ENCODE measurements around the gene NDUFB10.
"Not testable (repeated sequence)": the region's sequence is repeated elsewhere in the genome, so short reads cannot be mapped to it uniquely, and the experiment has no call there.

NDUFB10 gene

DNA sequence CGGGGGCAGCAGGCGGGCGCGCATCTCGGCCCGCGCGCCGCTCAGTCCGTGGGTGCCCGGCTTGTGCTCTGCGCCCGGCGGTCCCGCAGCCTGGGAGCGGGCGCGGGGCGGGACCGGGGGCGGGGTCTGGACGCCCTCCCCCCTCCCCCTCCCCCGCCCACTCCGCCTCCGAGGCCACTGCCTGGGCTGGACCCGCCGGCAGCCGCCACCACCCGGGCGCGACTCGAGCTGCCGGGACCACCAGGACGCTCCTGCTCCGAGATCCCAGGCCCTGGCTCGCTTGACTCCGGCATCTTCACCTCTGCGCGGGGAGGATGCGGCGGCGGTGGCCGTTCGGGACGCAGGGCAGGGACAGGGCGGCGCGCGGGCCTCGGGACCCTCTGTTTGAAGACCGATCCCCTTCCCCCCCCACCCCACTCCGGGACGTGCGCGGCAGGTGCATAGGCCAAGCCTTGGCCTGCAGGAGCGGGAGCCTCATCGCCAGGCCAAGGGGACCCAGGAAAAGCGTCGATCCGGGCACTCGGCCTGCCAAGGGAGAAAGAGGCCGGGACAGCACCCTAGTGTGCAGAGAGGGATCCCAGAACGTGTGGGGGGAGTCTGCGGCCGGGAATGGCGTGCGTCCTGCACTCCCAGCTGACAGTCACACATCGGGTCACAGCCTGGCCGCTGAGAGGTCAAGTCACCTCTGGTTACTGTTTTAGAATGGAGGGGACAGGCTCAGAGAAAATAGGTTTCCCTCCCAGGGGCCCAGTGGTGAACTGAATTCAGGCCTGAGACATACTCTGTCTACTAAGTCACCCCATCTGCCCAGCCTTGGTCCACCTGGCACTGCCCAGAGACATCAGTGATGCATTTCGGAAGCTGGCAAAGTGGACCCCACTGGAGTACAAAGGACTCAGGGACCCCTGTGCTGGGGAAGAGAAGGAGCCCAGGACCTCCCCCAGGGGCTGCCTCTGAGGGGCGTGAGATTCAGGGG, 40.7 kb upstream of the NDUFB10 start, which contains the start of gene HS3ST6:
HS3ST6 (minus strand) TSS at position 65 of the 976 bp plus-strand sequence. CDS start 92 bp downstream, outside the sequence.
- Histone ChIP-seq H2BK120ac (ENCODE audit: low read depth, low read length) (no peak within 1 kb of the TSS), H2BK5ac (ENCODE audit: low read depth, low read length, poor library complexity, severe bottlenecking) (no peak within 1 kb of the TSS), H4K91ac (ENCODE audit: low read length) (no peak within 1 kb of the TSS), H3K4me3 (ENCODE audit: insufficient read depth in 1 of 2, low read depth in 1 of 2, low read length in 2 of 2) (no peak within 1 kb of the TSS), H3K27me3 (ENCODE audit: control insufficient read depth in 1 of 2, insufficient read depth in 1 of 2, low read length in 2 of 2) (peaks cover 90 to 93% of the 10 kb centered on the region in 2 experiments), H3K9ac (ENCODE audit: low read length) (no peak within 1 kb of the TSS), H4K8ac (ENCODE audit: low read length) (no peak within 1 kb of the TSS), H3K79me1 (replicated peaks; ENCODE audit: low read length, poor library complexity, severe bottlenecking) (no peaks in the 10 kb centered on the region), H3K36me3 (ENCODE audit: control insufficient read depth in 1 of 2, insufficient read depth in 2 of 2, low read depth in 1 of 2, low read length in 2 of 2) (no peaks in the 10 kb centered on the region), H3K14ac (ENCODE audit: low read length in 2 of 2) (no peak within 1 kb of the TSS), H2AFZ (ENCODE audit: low read depth, low read length) (no peak within 1 kb of the TSS), H2BK15ac (ENCODE audit: low read depth, poor library complexity, severe bottlenecking) (no peak within 1 kb of the TSS), H3K4me2 (ENCODE audit: low read length, poor library complexity, severe bottlenecking) (no peak within 1 kb of the TSS), H3K23ac (ENCODE audit: low read length in 2 of 2) (no peak within 1 kb of the TSS), H3K9me3 (ENCODE audit: control insufficient read depth, low read length) (no peaks in the 10 kb centered on the region), H3K27ac (ENCODE audit: low read length, poor library complexity, severe bottlenecking) (no peak within 1 kb of the TSS), H2BK12ac (ENCODE audit: low read length in 2 of 2) (no peak within 1 kb of the TSS), H2AK5ac (ENCODE audit: low read length, severe bottlenecking) (no peak within 1 kb of the TSS), H3K4me1 (ENCODE audit: control insufficient read depth, insufficient read depth, low read depth, low read length) (peaks cover 12% of the 10 kb centered on the region), H3K4ac (ENCODE audit: low read depth in 1 of 2, low read length in 2 of 2) (no peak within 1 kb of the TSS), H3K18ac (ENCODE audit: low read depth in 1 of 2, low read length in 2 of 2) (no peak within 1 kb of the TSS)
- no peak for DNase-seq
- 12% methylated on average over 33 of the region's 71 CpGs for WGBS

GRCh38 chr16:1919327-1919998, 39.9 kb upstream of the NDUFB10 start:
- Histone ChIP-seq H3K4me3 (ENCODE audit: insufficient read depth in 1 of 2, low read depth in 1 of 2, low read length in 2 of 2) (no peak overlapping the region), H3K14ac (ENCODE audit: low read length in 2 of 2) (no peak overlapping the region), H3K36me3 (ENCODE audit: control insufficient read depth in 1 of 2, insufficient read depth in 2 of 2, low read depth in 1 of 2, low read length in 2 of 2) (no peaks in the 10 kb centered on the region), H4K8ac (ENCODE audit: low read length) (no peak overlapping the region), H3K4me2 (ENCODE audit: low read length, poor library complexity, severe bottlenecking) (no peak overlapping the region), H3K79me1 (replicated peaks; ENCODE audit: low read length, poor library complexity, severe bottlenecking) (no peaks in the 10 kb centered on the region), H3K27me3 (ENCODE audit: control insufficient read depth in 1 of 2, insufficient read depth in 1 of 2, low read length in 2 of 2) (peaks cover 90 to 93% of the 10 kb centered on the region in 2 experiments), H2BK120ac (ENCODE audit: low read depth, low read length) (no peak overlapping the region), H2BK5ac (ENCODE audit: low read depth, low read length, poor library complexity, severe bottlenecking) (no peak overlapping the region), H2AK5ac (ENCODE audit: low read length, severe bottlenecking) (no peak overlapping the region), H3K23ac (ENCODE audit: low read length in 2 of 2) (no peak overlapping the region), H2AFZ (ENCODE audit: low read depth, low read length) (no peak overlapping the region), H3K18ac (ENCODE audit: low read depth in 1 of 2, low read length in 2 of 2) (no peak overlapping the region), H4K91ac (ENCODE audit: low read length) (no peak overlapping the region), H2BK15ac (ENCODE audit: low read depth, poor library complexity, severe bottlenecking) (no peak overlapping the region), H3K27ac (ENCODE audit: low read length, poor library complexity, severe bottlenecking) (no peak overlapping the region), H2BK12ac (ENCODE audit: low read length in 2 of 2) (no peak overlapping the region), H3K4ac (ENCODE audit: low read depth in 1 of 2, low read length in 2 of 2) (no peak overlapping the region), H3K9ac (ENCODE audit: low read length) (no peak overlapping the region), H3K9me3 (ENCODE audit: control insufficient read depth, low read length) (no peaks in the 10 kb centered on the region), H3K4me1 (ENCODE audit: control insufficient read depth, insufficient read depth, low read depth, low read length) (peaks cover 18% of the 10 kb centered on the region)
- no peak for DNase-seq
- 59% methylated on average over 30 of the region's 30 CpGs for WGBS

GRCh38 chr16:1920122-1920521, 39.2 kb upstream of the NDUFB10 start:
- Histone ChIP-seq H3K27me3 (ENCODE audit: control insufficient read depth in 1 of 2, insufficient read depth in 1 of 2, low read length in 2 of 2) (peaks cover 83 to 88% of the 10 kb centered on the region in 2 experiments), H3K4me1 (ENCODE audit: control insufficient read depth, insufficient read depth, low read depth, low read length) (peaks cover 18% of the 10 kb centered on the region)
- H2BK12ac ChIP-seq (ENCODE audit: low read length in 2 of 2); H4K8ac ChIP-seq (ENCODE audit: low read length); H2BK5ac ChIP-seq (ENCODE audit: low read depth, low read length, poor library complexity, severe bottlenecking); DNase-seq; H4K91ac ChIP-seq (ENCODE audit: low read length); H2AFZ ChIP-seq (ENCODE audit: low read depth, low read length); H3K4ac ChIP-seq (ENCODE audit: low read depth in 1 of 2, low read length in 2 of 2); H3K79me1 ChIP-seq (replicated peaks; ENCODE audit: low read length, poor library complexity, severe bottlenecking); H3K23ac ChIP-seq (ENCODE audit: low read length in 2 of 2); H2BK120ac ChIP-seq (ENCODE audit: low read depth, low read length); H3K9ac ChIP-seq (ENCODE audit: low read length); H3K4me2 ChIP-seq (ENCODE audit: low read length, poor library complexity, severe bottlenecking); H3K14ac ChIP-seq (ENCODE audit: low read length in 2 of 2); H3K27ac ChIP-seq (ENCODE audit: low read length, poor library complexity, severe bottlenecking); H2AK5ac ChIP-seq (ENCODE audit: low read length, severe bottlenecking); H3K36me3 ChIP-seq (ENCODE audit: control insufficient read depth in 1 of 2, insufficient read depth in 2 of 2, low read depth in 1 of 2, low read length in 2 of 2); H2BK15ac ChIP-seq (ENCODE audit: low read depth, poor library complexity, severe bottlenecking); H3K9me3 ChIP-seq (ENCODE audit: control insufficient read depth, low read length); H3K4me3 ChIP-seq (ENCODE audit: insufficient read depth in 1 of 2, low read depth in 1 of 2, low read length in 2 of 2); H3K18ac ChIP-seq (ENCODE audit: low read depth in 1 of 2, low read length in 2 of 2): not testable (repeated sequence)
- 75% methylated on average over 21 of the region's 21 CpGs for WGBS

- no peaks in the 10 kb centered on the region for H3K9me3 ChIP-seq (ENCODE audit: control insufficient read depth, low read length)
- H3K36me3 ChIP-seq (ENCODE audit: control insufficient read depth in 1 of 2, insufficient read depth in 2 of 2, low read depth in 1 of 2, low read length in 2 of 2) = no peaks in the 10 kb centered on the region
- no peak overlapping the region for H4K91ac ChIP-seq (ENCODE audit: low read length)
- no peak overlapping the region for H2BK120ac ChIP-seq (ENCODE audit: low read depth, low read length)
- H2AFZ ChIP-seq (ENCODE audit: low read depth, low read length) = no peak overlapping the region
- no peak overlapping the region for H3K14ac ChIP-seq (ENCODE audit: low read length in 2 of 2)
- H3K23ac ChIP-seq (ENCODE audit: low read length in 2 of 2) = no peak overlapping the region
- no peak overlapping the region for H2BK5ac ChIP-seq (ENCODE audit: low read depth, low read length, poor library complexity, severe bottlenecking)
- peaks cover 18% of the 10 kb centered on the region for H3K4me1 ChIP-seq (ENCODE audit: control insufficient read depth, insufficient read depth, low read depth, low read length)
- peak; percentile 28 for DNase-seq
- no peak overlapping the region for H3K4me2 ChIP-seq (ENCODE audit: low read length, poor library complexity, severe bottlenecking)
- H3K9ac ChIP-seq (ENCODE audit: low read length) = no peak overlapping the region
- H2BK15ac ChIP-seq (ENCODE audit: low read depth, poor library complexity, severe bottlenecking) = no peak overlapping the region
- no peak overlapping the region for H3K4me3 ChIP-seq (ENCODE audit: insufficient read depth in 1 of 2, low read depth in 1 of 2, low read length in 2 of 2)
- H3K18ac ChIP-seq (ENCODE audit: low read depth in 1 of 2, low read length in 2 of 2) = no peak overlapping the region
- H2AK5ac ChIP-seq (ENCODE audit: low read length, severe bottlenecking) = no peak overlapping the region
- peaks cover 77 to 82% of the 10 kb centered on the region in 2 experiments for H3K27me3 ChIP-seq (ENCODE audit: control insufficient read depth in 1 of 2, insufficient read depth in 1 of 2, low read length in 2 of 2)
- H3K79me1 ChIP-seq (replicated peaks; ENCODE audit: low read length, poor library complexity, severe bottlenecking) = no peaks in the 10 kb centered on the region
- no peak overlapping the region for H3K27ac ChIP-seq (ENCODE audit: low read length, poor library complexity, severe bottlenecking)
- no peak overlapping the region for H3K4ac ChIP-seq (ENCODE audit: low read depth in 1 of 2, low read length in 2 of 2)
- no peak overlapping the region for H4K8ac ChIP-seq (ENCODE audit: low read length)
- WGBS = 12% methylated on average over 12 of the region's 15 CpGs
- H2BK12ac ChIP-seq (ENCODE audit: low read length in 2 of 2) = no peak overlapping the region
Observed at GRCh38 chr16:1920727-1921171, 38.6 kb upstream of the NDUFB10 start.
